Neural crest cell (in vitro differentiated cells): ENCODE data around the gene OR1A2. TPM values are rescaled to one million over a fixed set of nuclear protein-coding genes. Genes with fewer than 3 reads are reported as not detected.
"Not testable (repeated sequence)": the region's sequence is repeated elsewhere in the genome, so short reads cannot be mapped to it uniquely, and the experiment has no call there.

Experiments used
- DNase-seq: peaks from one replicate; pipeline ENCODE4 v3.0.0; 2021; ENCODE audit warnings: low read depth, mixed read lengths, low spot score
- H3K27ac Mint-ChIP-seq: one replicate; pipeline ENCODE4 v1.8.0; 2021; ENCODE audit warnings: mild to moderate bottlenecking, mixed read lengths; ENCODE audit not compliant: unreplicated experiment
- H3K27me3 Mint-ChIP-seq: 2 replicates; pipeline ENCODE4 v1.8.0; 2021; ENCODE audit warnings: low read depth, mild to moderate bottlenecking, mixed read lengths
- H3K36me3 Mint-ChIP-seq: 2 replicates; pipeline ENCODE4 v1.8.0; 2021; ENCODE audit warnings: low read depth, mild to moderate bottlenecking, mixed read lengths
- H3K4me1 Mint-ChIP-seq: 2 replicates; pipeline ENCODE4 v1.8.0; 2021; ENCODE audit warnings: mixed read lengths
- H3K4me3 Mint-ChIP-seq: one replicate; pipeline ENCODE4 v1.8.0; 2021; ENCODE audit warnings: mild to moderate bottlenecking, mixed read lengths
- H3K9me3 Mint-ChIP-seq: 2 replicates; pipeline ENCODE4 v1.8.0; 2021; ENCODE audit warnings: mixed read lengths
- total RNA-seq: library from RNA; stranded (reverse); gene quantifications from 2 replicates; pipeline ENCODE4 v1.2.1, GENCODE V29; 2021

The OR1A2 gene
- total RNA-seq, 1 donor from 2014 or later = not detected

- not testable (repeated sequence) for H3K4me3 Mint-ChIP-seq, H3K27ac Mint-ChIP-seq, H3K4me1 Mint-ChIP-seq, H3K27me3 Mint-ChIP-seq, DNase-seq, H3K9me3 Mint-ChIP-seq, H3K36me3 Mint-ChIP-seq
Observed at GRCh38 chr17:3241044-3241443, 43.7 kb downstream of the OR1A2 start.

- not testable (repeated sequence) for H3K9me3 Mint-ChIP-seq, DNase-seq, H3K27ac Mint-ChIP-seq, H3K4me3 Mint-ChIP-seq, H3K4me1 Mint-ChIP-seq, H3K36me3 Mint-ChIP-seq, H3K27me3 Mint-ChIP-seq
Observed at GRCh38 chr17:3244841-3245240, 47.5 kb downstream of the OR1A2 start.

Other genes starting within 250 kb of the OR1A2 start
- gene OR1D5, start 133.9 kb upstream of the OR1A2 start, total RNA-seq = not detected in 2 replicates
- not detected in 2 replicates for gene OR1D2, start 93.1 kb upstream of the OR1A2 start, total RNA-seq
- not detected in 2 replicates for gene OR1G1, start 70.0 kb upstream of the OR1A2 start, total RNA-seq
- not detected in 2 replicates for gene OR1A1, start 10.1 kb downstream of the OR1A2 start, total RNA-seq
- gene OR3A1, start 100.8 kb downstream of the OR1A2 start, total RNA-seq = not detected in 2 replicates
- gene OR3A2, start 188.8 kb downstream of the OR1A2 start, total RNA-seq = not detected in 2 replicates
- gene OR1E1, start 200.9 kb downstream of the OR1A2 start, total RNA-seq = not detected in 2 replicates
- gene OR3A3, start 213.9 kb downstream of the OR1A2 start, total RNA-seq = not detected in 2 replicates
- not detected in 2 replicates for gene OR1E2, start 236.3 kb downstream of the OR1A2 start, total RNA-seq